HG03354 (cell line): Measurements from ENCODE around the gene MVK.

Source experiments
- ATAC-seq: cut with Tn5 transposase; IDR thresholded peaks from one replicate; pipeline ENCODE4 v1.9.1; 2021; ENCODE audit warnings: mild to moderate bottlenecking; ENCODE audit not compliant: unreplicated experiment, poor library complexity, severe bottlenecking

Gene MVK

DNA sequence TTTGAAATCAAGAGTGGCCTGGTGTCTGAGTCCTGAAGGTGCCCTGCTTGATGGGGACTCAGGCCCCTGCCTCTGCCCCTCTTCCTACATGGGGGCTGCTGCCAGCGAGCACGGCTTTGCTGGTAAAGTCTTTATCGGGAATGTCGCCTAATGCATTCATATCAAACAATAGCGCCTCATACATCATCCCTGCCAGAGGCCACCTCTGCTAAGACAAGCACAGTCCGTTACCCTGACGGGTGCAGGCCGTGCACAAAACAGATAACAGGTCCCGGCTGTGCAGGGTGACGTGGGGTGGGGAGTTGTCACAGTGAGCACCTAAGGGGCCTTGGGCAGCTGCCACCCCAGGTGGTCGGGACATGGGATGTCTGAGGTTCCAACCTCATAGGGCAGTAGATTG, 71.6 kb downstream of the MVK start:
- no peak for ATAC-seq

DNA sequence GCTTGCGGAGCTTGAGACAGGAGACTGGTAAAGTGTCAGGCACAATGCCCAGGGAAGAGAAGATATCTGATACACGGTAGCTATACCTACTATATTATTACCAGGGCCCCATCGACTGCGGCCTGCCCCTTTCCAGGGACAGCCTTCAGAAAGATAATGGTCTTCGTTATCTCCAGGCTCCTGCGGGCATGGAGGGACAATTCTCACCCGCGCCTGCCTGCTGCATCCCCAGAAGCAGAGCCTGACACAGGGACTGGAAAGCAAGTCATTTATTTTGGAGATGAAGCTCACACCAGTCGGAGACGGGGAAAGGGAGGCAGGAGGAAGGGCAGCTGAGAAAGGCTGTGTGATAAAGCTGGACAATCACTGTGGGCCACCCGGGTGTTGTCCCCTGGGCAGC, 72.1 kb downstream of the MVK start:
- no peak for ATAC-seq
